Stimulated activated CD8-positive, alpha-beta memory T cell treated with anti-CD3 and anti-CD28 coated beads, Interleukin-4, amount 100 ng/mL, for 48 hours (primary cell): ENCODE measurements around the gene DOCK4.

Experiments used
- DNase-seq: peaks from one replicate; pipeline ENCODE4 v3.0.0-alpha.2; 2020

The DOCK4 gene

DNA sequence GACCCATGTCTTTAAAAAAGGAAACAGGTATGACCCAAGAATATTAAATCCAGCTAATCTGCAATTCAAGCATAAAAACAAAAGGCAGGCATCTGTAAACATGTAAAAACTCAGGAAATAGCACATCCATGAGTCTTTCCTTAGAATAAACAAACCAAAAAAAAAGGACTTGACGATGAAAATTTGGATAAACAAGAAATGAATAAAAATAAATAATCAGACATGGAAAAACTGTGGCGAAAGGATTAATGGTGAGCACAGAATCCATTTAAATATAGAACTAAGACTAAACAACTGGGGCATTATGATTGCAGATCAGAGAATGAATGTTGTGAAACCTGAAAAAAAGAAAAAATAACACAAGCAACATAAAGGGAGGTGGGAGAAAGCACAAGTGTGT is 170.1 kb downstream of the DOCK4 start:
- no peak for DNase-seq

DNA sequence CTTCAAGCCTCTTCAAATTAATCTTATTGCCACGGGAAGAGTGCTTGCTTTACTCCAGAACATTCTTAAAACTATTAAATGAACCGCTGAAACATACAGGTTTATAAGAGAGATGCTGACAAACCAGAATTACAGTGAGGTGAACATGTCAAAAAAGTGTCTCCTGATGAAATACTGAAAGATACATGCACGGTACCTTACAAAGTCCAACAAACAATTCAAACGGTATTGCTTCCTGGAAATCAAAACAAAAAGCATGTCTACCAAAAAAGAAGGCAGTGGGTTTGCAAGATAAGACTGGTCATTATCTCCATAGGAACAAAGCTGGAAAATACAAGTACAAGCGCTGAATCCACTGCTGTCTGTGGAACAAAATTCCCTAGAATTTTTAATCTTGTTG is 174.5 kb downstream of the DOCK4 start:
- no peak for DNase-seq

- DNase-seq = no peak
These were observed 180.6 kb downstream of the DOCK4 start for GRCh38 chr7:112025556-112025955.

DNA sequence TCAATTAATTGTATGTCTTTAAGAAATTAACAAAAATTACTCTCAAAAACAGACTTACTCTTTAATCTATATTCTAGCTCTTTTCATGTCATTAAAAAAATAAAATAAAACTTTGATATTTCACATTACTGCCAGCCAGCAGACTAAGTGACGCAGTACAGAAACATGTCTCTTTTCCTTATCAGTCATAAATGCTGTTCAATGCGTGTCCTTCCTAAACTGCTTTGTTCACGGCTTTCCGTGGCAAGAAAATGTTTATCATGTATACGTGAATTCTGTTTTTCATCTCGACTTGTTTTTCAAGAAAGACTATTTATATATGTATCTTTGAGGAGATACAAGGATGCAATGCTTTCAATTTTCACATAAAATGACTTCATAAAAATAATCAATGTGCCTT is 182.4 kb downstream of the DOCK4 start:
- DNase-seq = no peak

DNA sequence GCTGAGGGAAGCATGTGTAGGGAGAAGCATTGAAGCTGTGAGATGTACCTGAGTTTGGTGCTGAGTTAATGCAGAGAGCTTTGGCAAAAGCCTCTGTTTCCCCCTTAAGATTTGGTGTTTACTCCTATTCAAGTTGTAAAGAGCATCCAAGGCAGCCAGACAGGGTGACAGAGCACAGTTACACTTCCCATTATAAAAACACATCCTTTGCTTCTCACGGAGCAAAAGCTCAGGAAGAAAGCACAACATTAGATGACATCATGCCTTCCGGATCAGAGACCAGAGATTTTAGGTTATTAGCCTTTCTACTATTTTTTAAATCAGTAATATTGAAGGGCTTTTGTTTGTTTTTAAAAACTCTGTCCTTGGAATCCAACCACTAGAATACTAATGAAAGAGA is 182.9 kb downstream of the DOCK4 start:
- no peak for DNase-seq

- DNase-seq = no peak
These were observed 184.1 kb downstream of the DOCK4 start for GRCh38 chr7:112022128-112022527.

DNA sequence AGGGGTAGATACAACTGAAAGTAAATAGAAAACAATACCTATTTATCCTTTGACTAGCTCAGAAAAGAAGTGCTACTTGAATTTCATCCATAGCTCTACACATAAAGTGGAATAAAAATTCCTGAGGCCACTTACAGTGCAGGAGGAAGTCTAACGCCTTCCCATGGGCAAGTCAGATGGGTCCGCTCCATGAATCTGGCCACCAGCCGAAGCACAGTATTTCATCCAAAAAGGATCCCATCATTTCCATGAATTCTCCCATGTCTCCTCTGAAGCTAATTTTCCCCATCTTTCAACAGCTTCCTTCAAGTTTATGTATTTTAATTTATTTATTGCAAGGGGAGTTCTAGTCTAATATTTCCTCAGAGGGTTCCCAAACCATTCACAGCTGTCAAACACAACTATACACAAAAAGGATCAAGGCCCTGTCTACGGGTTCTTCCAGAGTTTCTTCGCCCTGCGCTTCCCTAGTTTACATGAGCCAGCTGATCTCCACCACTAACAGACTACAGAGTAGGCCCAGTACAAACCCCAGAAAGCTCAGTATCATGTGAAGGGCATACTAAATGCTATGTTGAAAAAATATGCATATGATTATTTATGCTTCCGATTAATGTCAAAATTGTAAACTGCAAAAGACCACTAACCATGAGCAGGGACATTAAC is 184.7 kb downstream of the DOCK4 start:
- DNase-seq = no peak

- no peak for DNase-seq
These were observed 185.4 kb downstream of the DOCK4 start for GRCh38 chr7:112020800-112021199.

GRCh38 chr7:112019932-112020331 is 186.3 kb downstream of the DOCK4 start:
- no peak for DNase-seq

- DNase-seq = no peak
These were observed 187.7 kb downstream of the DOCK4 start for GRCh38 chr7:112018305-112019030.

DNA sequence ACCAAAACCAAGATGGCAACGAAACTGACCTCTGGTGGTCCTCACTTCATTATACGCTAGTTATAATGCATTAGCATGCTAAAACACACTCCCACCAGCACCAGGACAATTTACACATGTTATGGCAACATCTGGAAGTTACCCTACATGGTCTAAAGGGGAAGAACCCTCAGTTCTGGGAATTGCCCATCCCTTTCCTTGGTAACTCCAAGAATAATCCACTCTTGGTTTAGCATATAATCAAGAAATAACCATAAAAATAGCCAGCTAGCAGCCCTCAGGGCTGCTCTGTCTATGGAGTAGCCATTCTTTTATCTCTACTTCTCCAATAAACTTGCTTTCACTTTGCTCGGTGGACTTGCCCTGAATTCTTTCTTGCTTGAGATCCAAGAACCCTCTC is 191.1 kb downstream of the DOCK4 start:
- DNase-seq = no peak

DNA sequence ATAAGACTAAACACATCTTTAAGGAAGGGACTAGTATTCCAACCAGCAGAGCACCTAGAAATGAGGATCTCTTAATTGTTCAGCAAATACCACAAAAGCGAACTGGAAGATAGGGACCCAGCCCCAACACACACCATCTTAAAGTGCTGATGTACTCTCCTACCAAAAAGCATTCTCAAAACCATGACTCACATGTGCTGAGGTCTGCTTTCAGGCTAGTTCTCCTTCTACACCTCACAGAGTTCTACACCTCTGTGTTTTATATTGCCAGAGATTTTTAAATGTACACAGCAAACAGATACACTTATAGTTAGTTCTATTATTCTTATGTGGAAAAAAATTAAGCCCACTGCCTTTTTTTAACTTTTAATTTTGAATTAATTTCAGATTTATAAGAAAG is 191.9 kb downstream of the DOCK4 start:
- no peak for DNase-seq

GRCh38 chr7:112013274-112013673 is 192.9 kb downstream of the DOCK4 start:
- DNase-seq = no peak

- DNase-seq = no peak
These were observed 194.0 kb downstream of the DOCK4 start for GRCh38 chr7:112012242-112012641.

DNA sequence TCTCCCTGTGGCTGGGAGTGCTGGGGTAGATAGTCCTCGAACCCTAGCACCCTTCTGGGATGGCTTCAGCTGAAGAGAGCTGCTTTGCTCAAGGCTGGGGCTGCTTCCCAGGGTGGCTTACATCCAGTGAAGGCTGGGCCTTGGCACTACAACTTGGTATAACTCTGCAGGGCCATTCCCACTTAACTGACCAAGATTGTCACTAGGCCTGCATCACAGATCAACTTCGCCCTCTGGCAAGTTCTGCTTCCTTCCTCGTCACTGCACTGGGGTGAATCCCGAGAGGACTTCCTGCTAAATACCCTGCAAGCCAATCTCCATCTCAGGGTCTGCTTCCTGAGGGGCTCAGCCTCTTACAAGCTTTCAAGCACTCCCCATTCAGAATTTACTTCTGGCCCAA is 195.2 kb downstream of the DOCK4 start:
- no peak for DNase-seq

DNA sequence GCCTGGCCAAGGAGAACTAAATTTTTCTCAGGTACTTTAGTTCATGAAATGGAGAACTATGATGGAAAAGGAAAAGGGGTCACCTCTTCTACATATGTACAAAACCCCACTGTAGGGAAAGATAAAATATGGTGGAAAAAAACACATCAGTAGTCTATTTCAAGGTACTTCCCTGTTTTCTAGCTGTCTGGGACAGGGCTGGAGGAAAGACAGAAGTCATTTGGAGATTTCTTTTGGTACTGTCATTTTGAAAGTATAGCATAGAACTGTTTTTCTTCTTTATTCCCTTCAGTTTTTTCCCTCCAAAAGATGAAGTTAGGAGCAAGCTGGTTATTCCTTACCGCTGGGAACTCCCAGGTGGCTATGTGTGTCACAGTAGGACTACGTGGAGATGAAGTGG is 196.1 kb downstream of the DOCK4 start:
- DNase-seq = no peak

DNA sequence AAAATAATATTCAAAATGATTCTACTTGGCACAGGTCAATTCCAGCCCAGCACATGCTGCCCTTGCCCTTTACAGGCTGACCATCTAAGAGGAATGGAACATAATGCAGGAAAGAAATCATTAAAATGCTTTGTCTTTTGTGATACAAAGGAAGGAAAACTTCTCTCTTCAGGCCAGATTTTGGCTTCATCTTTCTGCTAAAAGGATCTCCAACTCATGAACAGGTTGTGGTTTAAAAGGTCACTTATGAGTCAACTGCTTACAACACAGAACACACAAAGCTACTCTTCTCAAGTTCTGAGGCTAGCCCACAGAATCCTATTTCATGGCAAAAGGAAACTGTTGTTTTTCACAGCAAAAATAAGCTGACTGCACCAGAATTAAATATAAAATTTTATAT is 197.1 kb downstream of the DOCK4 start:
- DNase-seq = no peak

DNA sequence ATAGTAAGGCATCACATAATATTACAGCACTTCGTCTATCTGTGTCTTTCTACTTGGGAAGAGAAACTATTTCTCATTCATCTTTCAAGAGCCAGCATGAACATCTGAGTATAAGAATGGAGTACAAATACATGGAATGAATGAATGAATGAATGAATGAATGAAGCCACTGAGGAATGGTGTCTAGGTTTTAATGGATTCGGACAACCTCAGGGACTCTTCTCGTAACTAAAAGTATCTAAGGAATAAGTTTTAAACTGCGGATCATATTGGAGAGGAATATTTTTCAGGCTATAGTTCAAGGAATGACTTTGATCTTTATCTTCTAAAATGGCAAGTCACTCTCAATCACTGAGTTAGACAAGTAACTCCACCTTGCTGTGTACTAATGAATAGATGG is 199.0 kb downstream of the DOCK4 start:
- DNase-seq = no peak

DNA sequence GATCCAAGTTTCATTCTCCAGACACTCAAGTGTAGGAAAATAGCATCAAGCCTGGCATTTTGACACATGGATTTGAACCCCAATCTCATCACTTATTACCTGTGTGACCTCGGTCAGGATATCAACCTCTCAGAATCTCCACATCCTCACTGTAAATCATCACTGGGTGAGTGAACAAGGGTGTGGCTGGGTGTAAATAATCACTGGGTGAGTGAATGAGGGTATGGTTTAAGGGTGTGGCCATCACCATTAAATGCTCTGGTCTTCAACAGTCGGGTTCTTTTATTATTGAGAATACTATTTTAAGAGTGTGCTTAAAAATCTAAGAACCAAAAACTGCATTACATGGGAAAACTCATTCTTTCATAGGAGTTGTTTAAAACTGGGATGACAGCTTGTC is 200.1 kb downstream of the DOCK4 start:
- no peak for DNase-seq

DNA sequence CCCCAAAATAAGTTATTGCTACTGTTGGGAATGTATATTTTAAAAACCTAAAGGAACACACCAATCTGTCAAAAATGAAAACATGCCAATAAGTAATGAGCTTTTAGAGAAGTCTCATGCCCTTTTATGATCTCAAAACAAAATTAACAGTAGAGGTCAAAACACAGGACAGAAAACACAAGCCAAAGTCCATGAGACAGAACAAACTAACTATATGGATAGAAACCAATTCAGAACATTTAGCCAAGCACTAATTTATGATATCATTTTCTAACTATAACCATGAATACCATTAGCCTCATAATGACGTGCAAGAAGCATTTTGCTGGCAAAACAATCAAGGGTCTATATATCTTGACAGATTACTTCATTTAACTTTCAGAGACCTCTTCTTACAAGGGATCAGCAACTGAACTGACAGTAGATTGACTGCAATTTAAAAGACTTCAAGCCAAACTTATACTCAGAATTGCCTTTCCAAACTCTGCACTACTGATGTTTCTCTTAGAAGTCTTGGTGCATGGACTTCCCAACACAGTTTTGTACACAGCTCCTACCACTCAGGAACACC is 200.9 kb downstream of the DOCK4 start:
- DNase-seq = no peak

DNA sequence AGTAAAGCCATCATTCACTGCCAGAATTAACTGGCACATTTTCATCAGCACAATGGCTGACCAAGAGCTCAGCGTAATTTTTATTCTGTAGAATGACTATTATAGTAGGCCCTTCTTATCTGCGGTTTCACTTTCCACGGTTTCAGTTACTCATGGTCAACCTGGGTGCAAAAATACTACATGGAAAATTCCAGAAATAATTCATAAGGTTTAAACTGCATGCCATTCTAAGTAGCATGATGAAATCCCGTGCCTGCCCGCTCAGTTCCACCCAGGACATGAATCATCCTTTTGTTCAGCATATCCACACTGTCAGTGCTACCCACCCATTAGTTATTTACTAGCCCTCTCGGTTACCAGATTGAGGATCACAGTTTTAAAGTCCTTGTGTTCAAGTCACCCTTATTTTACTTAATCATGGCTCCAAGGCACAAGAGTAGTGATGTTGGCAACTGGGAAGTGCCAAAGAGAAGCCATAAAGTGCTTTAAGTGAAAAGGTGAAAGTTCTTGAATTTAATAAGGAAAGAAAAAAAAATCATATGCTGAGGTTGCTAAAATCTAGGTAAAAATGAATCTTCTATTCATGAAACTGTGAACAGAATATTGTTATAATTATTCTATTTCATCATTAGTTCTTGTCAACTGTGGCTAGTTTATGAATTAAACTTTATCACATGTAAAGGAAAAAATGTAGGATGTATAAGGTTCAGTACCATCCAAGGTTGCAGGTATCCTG is 204.9 kb downstream of the DOCK4 start:
- DNase-seq = no peak

GRCh38 chr7:111998326-111998725 is 207.9 kb downstream of the DOCK4 start:
- no peak for DNase-seq

DNA sequence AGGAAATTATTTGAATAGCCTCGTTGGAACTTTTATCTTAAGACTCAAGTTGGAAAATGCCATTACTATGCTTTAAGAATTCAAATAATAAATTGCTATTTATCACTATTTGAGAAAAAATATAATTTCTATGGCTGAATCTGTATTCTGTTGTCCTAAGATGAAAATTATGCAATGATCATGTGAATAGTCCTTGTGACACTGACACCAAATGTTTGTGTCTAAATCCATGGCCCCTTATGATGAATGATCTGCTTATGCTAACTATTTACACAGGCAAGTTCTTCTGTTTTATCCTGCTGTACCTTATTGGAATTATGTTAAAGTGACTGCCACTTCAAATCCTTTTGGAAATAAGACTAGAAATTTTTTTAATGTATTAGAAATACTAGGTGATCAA is 208.7 kb downstream of the DOCK4 start:
- DNase-seq = no peak

DNA sequence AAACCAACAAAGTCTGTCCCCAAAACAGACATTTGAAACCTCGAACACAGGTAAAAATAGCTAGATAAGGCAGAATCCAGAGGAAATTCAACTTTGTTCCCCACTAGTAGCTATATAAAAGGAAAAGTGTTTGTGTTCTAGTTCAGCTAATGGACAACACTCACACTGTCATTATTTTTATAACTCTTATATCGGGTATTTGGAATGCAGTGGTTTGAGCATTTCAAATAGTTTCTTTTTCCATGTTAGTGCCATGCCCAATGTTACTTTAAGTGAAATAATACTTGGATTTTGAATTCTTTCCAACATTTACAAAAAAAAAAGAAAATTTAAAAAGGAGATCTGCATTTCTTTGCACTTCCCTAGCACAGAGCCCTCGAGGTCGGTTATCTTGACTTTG is 213.6 kb downstream of the DOCK4 start:
- DNase-seq = no peak
